DOHH2 (cell line): Measurements from ENCODE around the gene TEDDM1.

Experiments
- H3F3A ChIP-seq: fragments of 200-600 bp; sonication (generic), shearing (Covaris generic); 2 replicates; pipeline ENCODE4 v1.6.0; 2016; ENCODE audit warnings: antibody characterized with exemption, mild to moderate bottlenecking; ENCODE audit not compliant: control insufficient read depth, insufficient read depth
- H3K27ac ChIP-seq: fragments of 200-600 bp; sonication (generic); 2 replicates; pipeline ENCODE4 v1.5.1; 2014; ENCODE audit warnings: low read depth, mild to moderate bottlenecking, low read length, moderate library complexity
- H3K27me3 ChIP-seq: fragments of 200-600 bp; sonication (generic); 2 replicates; pipeline ENCODE4 v1.6.1; 2014; ENCODE audit warnings: mild to moderate bottlenecking, low read length, mixed read lengths; ENCODE audit not compliant: control insufficient read depth
- H3K36me3 ChIP-seq: fragments of 200-600 bp; sonication (generic); 2 replicates; pipeline ENCODE4 v1.6.1; 2014; ENCODE audit warnings: mild to moderate bottlenecking, low read length, moderate library complexity, mixed read lengths; ENCODE audit not compliant: control insufficient read depth
- H3K4me1 ChIP-seq: fragments of 200-600 bp; sonication (generic); 2 replicates; pipeline ENCODE4 v1.6.1; 2014; ENCODE audit warnings: mild to moderate bottlenecking, low read length, mixed read lengths; ENCODE audit not compliant: control insufficient read depth
- H3K4me2 ChIP-seq: fragments of 200-600 bp; sonication (generic); 2 replicates; pipeline ENCODE4 v1.6.0; 2014; ENCODE audit warnings: mild to moderate bottlenecking, low read length, moderate library complexity
- H3K4me3 ChIP-seq: fragments of 200-600 bp; sonication (generic); 2 replicates; pipeline ENCODE4 v1.5.1; 2014; ENCODE audit warnings: mild to moderate bottlenecking, low read length, mixed read lengths
- H3K79me2 ChIP-seq: fragments of 200-600 bp; sonication (generic); 2 replicates; pipeline ENCODE4 v1.6.1; 2014; ENCODE audit warnings: mild to moderate bottlenecking, low read length, mixed read lengths; ENCODE audit not compliant: control insufficient read depth
- H3K9me2 ChIP-seq: fragments of 200-600 bp; sonication (generic); replicated peaks from 2 replicates; pipeline ENCODE4 v1.6.1; 2014; ENCODE audit warnings: mild to moderate bottlenecking, low read length, mixed read lengths; ENCODE audit not compliant: control insufficient read depth
- H3K9me3 ChIP-seq: fragments of 200-600 bp; sonication (generic); 2 replicates; pipeline ENCODE4 v1.6.1; 2014; ENCODE audit warnings: antibody characterized with exemption, low read length, mixed read lengths; ENCODE audit not compliant: control insufficient read depth, insufficient read depth
- H4K20me1 ChIP-seq: fragments of 200-600 bp; sonication (generic); 2 replicates; pipeline ENCODE4 v1.6.0; 2014; ENCODE audit warnings: low read depth, mild to moderate bottlenecking, antibody characterized with exemption, low read length, moderate library complexity; ENCODE audit not compliant: control insufficient read depth, insufficient read depth
- CTCF ChIP-seq: fragments of 200-600 bp; sonication (generic); IDR thresholded peaks from one replicate; pipeline ENCODE4 v1.5.1; 2014; ENCODE audit warnings: antibody characterized with exemption, mild to moderate bottlenecking, low read depth, low read length; ENCODE audit not compliant: poor library complexity, severe bottlenecking
- EZH2phosphoT487 ChIP-seq: fragments of 200-600 bp; sonication (generic); IDR thresholded peaks from 2 replicates; pipeline ENCODE4 v1.6.1; 2017; ENCODE audit warnings: borderline replicate concordance, mild to moderate bottlenecking, antibody characterized with exemption, low read length, moderate library complexity, mixed read lengths

Gene TEDDM1

GRCh38 chr1:182386980-182387379 lies 13.5 kb downstream of the TEDDM1 start:
- H4K20me1 ChIP-seq, result no peaks in the 10 kb centered on the region
- H3K4me1 ChIP-seq, result no peaks in the 10 kb centered on the region
- no peak overlapping the region for H3K4me3 ChIP-seq
- no peak overlapping the region for H3K27ac ChIP-seq
- no peaks in the 10 kb centered on the region for H3K36me3 ChIP-seq
- H3K9me2 ChIP-seq, result no peaks in the 10 kb centered on the region
- no peaks in the 10 kb centered on the region for H3K79me2 ChIP-seq
- no peaks in the 10 kb centered on the region for H3F3A ChIP-seq
- TF ChIP-seq CTCF (no peak), EZH2phosphoT487 (no peak)
- H3K4me2 ChIP-seq, result no peak overlapping the region
- no peaks in the 10 kb centered on the region for H3K9me3 ChIP-seq
- peaks cover 31% of the 10 kb centered on the region for H3K27me3 ChIP-seq

GRCh38 chr1:182385885-182386853 lies 14.3 kb downstream of the TEDDM1 start:
- no peaks in the 10 kb centered on the region for H4K20me1 ChIP-seq
- H3K4me2 ChIP-seq, result no peak overlapping the region
- H3K4me3 ChIP-seq, result no peak overlapping the region
- TF ChIP-seq CTCF (no peak), EZH2phosphoT487 (no peak)
- no peak overlapping the region for H3K27ac ChIP-seq
- no peaks in the 10 kb centered on the region for H3K36me3 ChIP-seq
- no peaks in the 10 kb centered on the region for H3K9me3 ChIP-seq
- H3K9me2 ChIP-seq, result no peaks in the 10 kb centered on the region
- H3K27me3 ChIP-seq, result peaks cover 27% of the 10 kb centered on the region
- H3F3A ChIP-seq, result no peaks in the 10 kb centered on the region
- no peaks in the 10 kb centered on the region for H3K79me2 ChIP-seq
- H3K4me1 ChIP-seq, result no peaks in the 10 kb centered on the region

- no peak overlapping the region for H3K27ac ChIP-seq
- no peak overlapping the region for H3K4me3 ChIP-seq
- H3K36me3 ChIP-seq, result no peaks in the 10 kb centered on the region
- TF ChIP-seq CTCF, result no peak
- TF ChIP-seq EZH2phosphoT487, result no peak
- H3F3A ChIP-seq, result no peaks in the 10 kb centered on the region
- no peaks in the 10 kb centered on the region for H3K79me2 ChIP-seq
- H3K27me3 ChIP-seq, result peaks cover 14% of the 10 kb centered on the region
- no peaks in the 10 kb centered on the region for H4K20me1 ChIP-seq
- H3K4me1 ChIP-seq, result no peaks in the 10 kb centered on the region
- H3K9me2 ChIP-seq, result no peaks in the 10 kb centered on the region
- H3K4me2 ChIP-seq, result no peak overlapping the region
- H3K9me3 ChIP-seq, result no peaks in the 10 kb centered on the region
These were observed 16.0 kb downstream of the TEDDM1 start for GRCh38 chr1:182384387-182384960.
